Sigmoid colon (tissue), 7 donors: Measurements from ENCODE around the gene MRC2. TPM values are rescaled to one million over a fixed set of nuclear protein-coding genes. Genes with fewer than 3 reads are reported as not detected.

Source experiments
- DNase-seq: peaks from one replicate; pipeline ENCODE4 v3.0.0-alpha.2; 2019
- H3K27ac ChIP-seq, 4 donors: fragments of 200-600 bp; sonication (generic); one replicate each; pipeline ENCODE4 v1.5.1; 2016 to 2019; ENCODE audit warnings: mild to moderate bottlenecking in 1 of 4
- H3K27me3 ChIP-seq, 3 donors: fragments of 200-600 bp; sonication (generic); one replicate each; pipeline ENCODE4 v1.5.1; 2019; ENCODE audit warnings: mild to moderate bottlenecking in 1 of 3
- H3K36me3 ChIP-seq, 4 donors: fragments of 200-600 bp; sonication (generic); one replicate each; pipeline ENCODE4 v1.5.1; 2016 to 2019
- H3K4me1 ChIP-seq, 4 donors: fragments of 200-600 bp; sonication (generic); one replicate each; pipeline ENCODE4 v1.5.1; 2017 to 2019
- H3K4me3 ChIP-seq, 4 donors: fragments of 200-600 bp; sonication (generic); one replicate each; pipeline ENCODE4 v1.5.1; 2017 to 2019; ENCODE audit warnings: mild to moderate bottlenecking in 2 of 4, moderate library complexity in 1 of 4
- H3K9me3 ChIP-seq, 4 donors: fragments of 200-600 bp in 3 of 4; sonication (generic) in 3 of 4; one replicate each; pipeline versions ENCODE4 v1.5.1 to v1.6.1; 2013 to 2019
- EP300 ChIP-seq, 4 donors: sonication (generic); formaldehyde crosslinking; IDR thresholded peaks; one replicate each; pipeline ENCODE4 v1.6.1; 2017; ENCODE audit warnings: antibody characterized with exemption in 4 of 4
- POLR2A ChIP-seq, 2 donors: fragments of 450-650 bp; IDR thresholded peaks; one replicate each; pipeline ENCODE4 v1.6.1; 2016; ENCODE audit warnings: antibody characterized with exemption in 2 of 2, mild to moderate bottlenecking in 2 of 2, moderate library complexity in 2 of 2
- POLR2AphosphoS5 ChIP-seq, 4 donors: sonication (generic); formaldehyde crosslinking; IDR thresholded peaks; one replicate each; pipeline ENCODE4 v1.6.1; 2017; ENCODE audit warnings: antibody characterized with exemption in 4 of 4
- WGBS, 2 donors: extraction: QIAGEN DNeasy Blood & Tissue Kit; methylation state at CpG; one replicate each; pipeline ENCODE4 v1.1.7; 2013; 5-methylcytosine and 5-hydroxymethylcytosine counted together
- intact Hi-C: fragments of 100-400 bp; cut with DNase I; formaldehyde crosslinking; loops from one replicate; pipeline ENCODE4 v1.15.1; 2023
- polyA plus RNA-seq, 3 donors: library from polyadenylated mRNA; stranded (reverse); fragments of 200-250 nt; gene quantifications; one replicate each; pipeline ENCODE4 v1.2.3, GENCODE V29; 2013
- total RNA-seq, 4 donors: library from RNA; depleted of rRNA; stranded (reverse); fragments of >200 nt; gene quantifications; one replicate each; pipeline ENCODE4 v1.1.0, GENCODE V29; 2016
- TF ChIP-seq, protein P1 (sequence below), 4 experiments: fragments of 450-650 bp in 3 of 4; fragments of 200-600 bp in 1 of 4; IDR thresholded peaks; one replicate each; pipeline ENCODE4 v1.5.1; 2016 to 2019; ENCODE audit warnings: antibody characterized with exemption in 4 of 4, mild to moderate bottlenecking in 3 of 4, moderate library complexity in 2 of 4
- donor health status: healthy with polysubstance abuse.
- donor health status: Bipolar disorder and iron deficiency.
- donor health status: healthy.

MRC2 gene
- total and polyA plus RNA-seq, 7 donors, result 2.5 to 94.4 (median 19.6) TPM

DNA sequence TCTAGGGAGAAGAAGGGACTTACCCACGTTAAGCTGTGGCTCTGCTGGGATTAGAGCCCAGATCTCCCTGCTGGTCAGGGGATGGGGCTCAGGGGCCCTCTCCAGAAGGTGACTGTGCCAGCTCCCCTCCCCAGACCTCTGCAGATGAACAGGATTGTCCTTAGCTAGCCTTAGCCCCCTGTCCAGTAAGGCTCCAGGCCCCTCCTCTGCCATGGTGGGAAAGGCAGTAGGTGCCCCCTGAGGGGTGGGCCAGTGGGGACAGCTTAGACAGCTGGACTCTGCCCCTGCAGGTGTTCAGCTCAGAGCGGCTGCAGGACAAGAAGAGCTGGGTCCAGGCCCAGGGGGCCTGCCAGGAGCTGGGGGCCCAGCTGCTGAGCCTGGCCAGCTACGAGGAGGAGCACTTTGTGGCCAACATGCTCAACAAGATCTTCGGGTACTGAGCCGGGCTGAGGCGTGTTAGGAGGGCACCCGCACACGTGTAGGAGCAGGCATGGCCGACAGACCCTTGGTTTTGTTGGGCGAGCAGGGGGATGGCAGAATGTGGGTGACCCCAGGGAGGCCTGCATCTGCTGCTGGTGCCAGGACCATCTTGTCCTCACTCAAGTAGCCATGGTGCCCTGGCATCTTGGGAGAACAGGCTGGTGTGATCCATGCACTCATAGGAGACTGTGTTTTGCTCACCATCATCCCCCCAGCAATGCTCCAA, 50.9 kb downstream of the MRC2 start:
- Histone ChIP-seq H3K4me3 (no peak overlapping the region), H3K4me1 (no peaks in the 10 kb centered on the region), H3K9me3 (no peaks in the 10 kb centered on the region), H3K27ac (no peak overlapping the region), H3K27me3 (no peaks in the 10 kb centered on the region), H3K36me3 (no peaks in the 10 kb centered on the region)
- DNase-seq, result peak; percentile 57
- intact Hi-C loops, result no loop called here
- 91 to 93% methylated on average over 10 of the region's 10 CpGs for WGBS, 2 donors
- TF ChIP-seq POLR2A (IDR thresholded peaks at IDR 0.05) (no peak), EP300 (IDR thresholded peaks at IDR 0.05) (no peak), POLR2AphosphoS5 (IDR thresholded peaks at IDR 0.05) (no peak)
- TF ChIP-seq, protein P1, sequence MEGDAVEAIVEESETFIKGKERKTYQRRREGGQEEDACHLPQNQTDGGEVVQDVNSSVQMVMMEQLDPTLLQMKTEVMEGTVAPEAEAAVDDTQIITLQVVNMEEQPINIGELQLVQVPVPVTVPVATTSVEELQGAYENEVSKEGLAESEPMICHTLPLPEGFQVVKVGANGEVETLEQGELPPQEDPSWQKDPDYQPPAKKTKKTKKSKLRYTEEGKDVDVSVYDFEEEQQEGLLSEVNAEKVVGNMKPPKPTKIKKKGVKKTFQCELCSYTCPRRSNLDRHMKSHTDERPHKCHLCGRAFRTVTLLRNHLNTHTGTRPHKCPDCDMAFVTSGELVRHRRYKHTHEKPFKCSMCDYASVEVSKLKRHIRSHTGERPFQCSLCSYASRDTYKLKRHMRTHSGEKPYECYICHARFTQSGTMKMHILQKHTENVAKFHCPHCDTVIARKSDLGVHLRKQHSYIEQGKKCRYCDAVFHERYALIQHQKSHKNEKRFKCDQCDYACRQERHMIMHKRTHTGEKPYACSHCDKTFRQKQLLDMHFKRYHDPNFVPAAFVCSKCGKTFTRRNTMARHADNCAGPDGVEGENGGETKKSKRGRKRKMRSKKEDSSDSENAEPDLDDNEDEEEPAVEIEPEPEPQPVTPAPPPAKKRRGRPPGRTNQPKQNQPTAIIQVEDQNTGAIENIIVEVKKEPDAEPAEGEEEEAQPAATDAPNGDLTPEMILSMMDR (IDR thresholded peaks at IDR 0.05), result no peak

DNA sequence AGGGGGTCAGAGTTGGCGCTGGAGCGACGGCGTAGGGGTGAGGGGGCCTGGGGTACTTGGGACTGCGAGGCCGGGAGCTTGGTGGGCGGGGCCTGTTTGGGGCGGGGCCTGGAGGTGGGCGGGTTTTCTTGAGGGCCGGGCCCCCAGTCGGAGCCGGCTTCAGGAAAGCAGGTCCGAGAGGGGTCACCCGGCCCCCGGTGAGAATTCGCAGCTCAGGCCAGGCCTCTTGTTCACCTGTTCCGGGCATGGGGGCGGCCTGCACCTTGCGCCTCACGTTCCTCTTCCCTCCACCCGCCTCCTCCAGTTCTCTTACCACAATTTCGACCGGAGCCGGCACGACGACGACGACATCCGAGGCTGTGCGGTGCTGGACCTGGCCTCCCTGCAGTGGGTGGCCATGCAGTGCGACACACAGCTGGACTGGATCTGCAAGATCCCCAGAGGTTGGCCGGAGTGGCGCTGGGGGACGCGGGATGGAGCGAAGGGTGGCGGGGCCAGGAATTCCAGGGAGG, 52.5 kb downstream of the MRC2 start:
- no peaks in the 10 kb centered on the region for H3K4me1 ChIP-seq
- TF ChIP-seq POLR2A (IDR thresholded peaks at IDR 0.05) (no peak), POLR2AphosphoS5 (IDR thresholded peaks at IDR 0.05) (no peak), EP300 (IDR thresholded peaks at IDR 0.05) (no peak)
- TF ChIP-seq, protein P1 (IDR thresholded peaks at IDR 0.05), result no peak
- intact Hi-C loops, result no loop called here
- no peaks in the 10 kb centered on the region for H3K36me3 ChIP-seq
- H3K9me3 ChIP-seq, result no peaks in the 10 kb centered on the region
- no peaks in the 10 kb centered on the region for H3K27me3 ChIP-seq
- DNase-seq, result peak; percentile 62
- no peak overlapping the region for H3K4me3 ChIP-seq
- 91% methylated on average over 37 of the region's 37 CpGs for WGBS, 2 donors
- no peak overlapping the region for H3K27ac ChIP-seq

DNA sequence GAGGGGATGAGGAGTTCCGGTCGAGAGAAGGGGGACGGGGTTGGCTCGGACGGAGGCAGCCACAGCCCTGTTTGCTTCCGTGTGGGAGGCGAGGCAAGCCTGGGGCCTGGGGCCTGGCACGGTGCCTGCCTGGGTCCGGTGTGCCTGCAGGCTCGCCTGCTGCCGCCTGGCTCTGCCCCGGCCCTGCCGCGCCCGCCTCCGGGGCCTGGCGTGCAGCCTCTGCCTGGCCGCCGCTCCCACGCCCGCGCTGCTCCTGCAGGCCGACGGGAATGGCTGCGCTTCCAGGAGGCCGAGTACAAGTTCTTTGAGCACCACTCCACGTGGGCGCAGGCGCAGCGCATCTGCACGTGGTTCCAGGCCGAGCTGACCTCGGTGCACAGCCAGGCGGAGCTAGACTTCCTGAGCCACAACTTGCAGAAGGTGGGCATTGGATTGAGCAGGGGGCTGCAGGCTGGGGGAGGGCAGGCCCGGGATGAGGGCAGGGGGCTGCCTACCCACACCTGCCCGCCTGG, 53.1 kb downstream of the MRC2 start:
- Histone ChIP-seq H3K27ac (no peak overlapping the region), H3K27me3 (no peaks in the 10 kb centered on the region), H3K9me3 (no peaks in the 10 kb centered on the region), H3K4me1 (no peaks in the 10 kb centered on the region), H3K36me3 (no peaks in the 10 kb centered on the region), H3K4me3 (no peak overlapping the region)
- 26 to 85% methylated on average over 36 of the region's 36 CpGs for WGBS, 2 donors
- intact Hi-C loops, result no loop called here
- DNase-seq, result peak; percentile 53
- TF ChIP-seq POLR2A (IDR thresholded peaks at IDR 0.05), result no peak
- TF ChIP-seq EP300 (IDR thresholded peaks at IDR 0.05), result no peak
- no peak for TF ChIP-seq POLR2AphosphoS5 (IDR thresholded peaks at IDR 0.05)
- TF ChIP-seq, protein P1 (IDR thresholded peaks at IDR 0.05), result no peak

DNA sequence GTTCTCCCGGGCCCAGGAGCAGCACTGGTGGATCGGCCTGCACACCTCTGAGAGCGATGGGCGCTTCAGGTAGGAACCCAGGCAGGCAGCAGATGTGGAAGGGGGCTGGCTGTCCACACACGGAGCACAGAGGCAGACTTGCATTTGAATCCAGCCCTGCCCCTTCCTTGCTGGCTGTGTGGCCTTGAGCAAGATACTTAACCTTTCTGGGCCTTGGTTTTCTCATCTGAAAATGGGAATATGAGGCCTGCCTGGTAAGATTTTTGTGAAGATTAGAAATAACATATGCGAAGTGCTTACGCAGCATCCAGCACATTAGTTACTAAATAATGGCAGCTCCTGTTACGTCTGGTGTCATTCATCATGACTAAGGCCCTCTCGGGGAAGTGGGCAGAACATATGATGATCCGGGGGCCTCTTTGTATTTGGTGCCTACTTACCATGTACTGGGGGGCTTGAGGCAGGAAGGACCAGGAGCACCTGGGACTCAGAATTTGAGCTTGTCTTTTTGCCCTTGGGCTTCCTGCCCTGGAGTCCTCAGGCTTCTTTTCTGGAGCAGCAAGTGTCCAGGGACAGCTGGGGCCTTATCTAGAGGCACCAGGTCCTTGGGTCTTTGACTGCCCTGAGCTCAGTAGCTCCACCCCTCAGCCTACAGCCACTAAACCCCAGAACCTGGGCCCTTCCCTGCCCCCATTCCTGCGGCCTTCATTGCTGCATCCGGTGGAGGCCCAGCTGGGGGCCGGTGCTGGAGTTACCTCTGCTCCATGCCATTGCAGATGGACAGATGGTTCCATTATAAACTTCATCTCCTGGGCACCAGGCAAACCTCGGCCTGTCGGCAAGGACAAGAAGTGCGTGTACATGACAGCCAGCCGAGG, 53.8 kb downstream of the MRC2 start:
- TF ChIP-seq, protein P1 (IDR thresholded peaks at IDR 0.05), result no peak
- TF ChIP-seq POLR2A (IDR thresholded peaks at IDR 0.05), result no peak
- TF ChIP-seq POLR2AphosphoS5 (IDR thresholded peaks at IDR 0.05), result no peak
- TF ChIP-seq EP300 (IDR thresholded peaks at IDR 0.05), result no peak
- Histone ChIP-seq H3K9me3 (no peaks in the 10 kb centered on the region), H3K27ac (no peak overlapping the region), H3K4me1 (no peaks in the 10 kb centered on the region), H3K36me3 (no peaks in the 10 kb centered on the region), H3K27me3 (no peaks in the 10 kb centered on the region), H3K4me3 (no peak overlapping the region)
- 94 to 95% methylated on average over 17 of the region's 17 CpGs for WGBS, 2 donors
- intact Hi-C loops, result no loop called here
- no peak for DNase-seq
